HG03565 (cell line): ENCODE data around the gene TCP11X1.
"Not testable (repeated sequence)": the region's sequence is repeated elsewhere in the genome, so short reads cannot be mapped to it uniquely, and the experiment has no call there.

ENCODE experiments used
- ATAC-seq: cut with Tn5 transposase; IDR thresholded peaks from one replicate; pipeline ENCODE4 v1.9.1; 2021; ENCODE audit warnings: mild to moderate bottlenecking, moderate library complexity; ENCODE audit not compliant: unreplicated experiment

The TCP11X1 gene

GRCh38 chrX:102214986-102215385 is at the start of gene TCP11X1:
Gene TCP11X1, plus strand, starts transcription at chrX:102215301.
- ATAC-seq, result not testable (repeated sequence)

DNA sequence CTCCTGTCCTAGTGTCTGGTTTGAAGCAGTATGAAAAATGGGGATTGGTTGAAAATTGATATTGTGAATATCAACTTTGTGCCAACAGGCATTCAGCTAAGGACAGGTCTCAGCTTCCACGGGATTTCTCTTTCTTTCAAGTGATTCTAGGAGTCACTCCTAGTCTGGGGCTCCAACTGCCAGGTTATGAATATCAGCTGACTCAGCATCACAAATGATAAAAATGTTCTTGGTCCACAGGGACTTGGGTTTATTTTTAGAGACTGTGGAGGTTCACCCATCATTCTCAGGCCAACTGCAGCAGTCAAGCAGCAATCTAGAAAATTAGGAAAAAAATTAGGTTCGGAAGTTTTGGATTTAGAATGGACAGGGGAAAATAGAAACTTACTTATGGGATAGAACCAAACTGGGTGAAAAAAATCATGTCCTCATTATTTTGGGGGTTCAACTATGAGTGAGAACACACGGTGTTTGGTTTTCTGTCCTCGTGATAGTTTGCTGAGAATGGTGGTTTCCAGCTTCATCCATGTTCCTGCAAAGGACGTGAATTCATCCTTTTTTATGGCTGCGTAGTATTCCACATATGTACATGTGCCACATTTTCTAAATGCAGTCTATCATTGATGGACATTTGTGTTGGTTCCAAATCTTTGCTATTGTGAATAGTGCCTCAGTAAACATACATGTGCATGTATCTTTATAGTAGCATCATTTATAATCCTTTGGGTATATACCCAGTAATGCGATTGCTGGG is 29.0 kb upstream of the TCP11X1 start:
- no peak for ATAC-seq

DNA sequence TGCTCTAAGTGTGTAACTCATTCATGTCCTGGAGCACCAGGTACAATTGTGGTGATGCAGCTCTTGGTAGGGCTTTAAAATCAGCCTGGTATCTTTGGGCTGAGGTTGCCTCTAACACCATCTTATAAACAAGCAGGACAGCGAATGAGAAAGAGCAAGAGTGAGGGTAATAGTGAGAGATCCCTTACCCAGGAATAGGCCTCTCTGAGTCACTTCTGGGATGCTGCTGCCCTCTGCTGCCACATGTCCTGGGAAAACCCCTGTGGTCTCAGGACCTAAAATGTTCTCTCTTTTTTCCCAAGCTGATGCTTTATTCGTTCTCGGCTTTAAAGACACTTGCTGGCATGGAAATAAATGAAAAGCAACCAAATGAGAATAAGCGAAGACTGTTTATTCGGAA is 7.2 kb upstream of the TCP11X1 start:
- not testable (repeated sequence) for ATAC-seq

DNA sequence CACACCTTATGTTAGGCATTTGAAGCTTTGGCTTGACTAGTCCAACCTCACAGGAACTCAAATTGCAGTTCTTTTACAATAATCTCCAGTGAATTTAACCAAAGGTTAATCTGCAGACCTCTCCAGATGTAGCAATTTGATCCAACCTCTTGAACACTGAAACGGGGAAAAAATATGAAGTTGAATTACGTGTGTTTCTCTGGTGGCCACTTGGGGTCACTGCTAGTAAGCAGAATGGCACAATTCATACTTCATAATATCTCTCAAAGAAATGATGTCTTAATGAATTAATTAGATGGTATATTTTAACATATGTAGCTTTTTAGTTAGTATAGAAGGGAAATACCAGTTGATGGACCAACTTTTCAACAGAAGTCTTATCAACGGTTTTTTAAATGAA is 1.4 kb downstream of the TCP11X1 start:
- not testable (repeated sequence) for ATAC-seq

- not testable (repeated sequence) for ATAC-seq
These were observed 20.6 kb downstream of the TCP11X1 start for GRCh38 chrX:102235678-102236077.

GRCh38 chrX:102240265-102240664 is 25.2 kb downstream of the TCP11X1 start:
- ATAC-seq, result not testable (repeated sequence)

- ATAC-seq, result not testable (repeated sequence)
These were observed 31.8 kb downstream of the TCP11X1 start, which contains the start of gene NXF2 for GRCh38 chrX:102246893-102247292. Gene NXF2, plus strand, starts transcription at chrX:102247167. Its CDS starts 59,912 bp downstream, at chrX:102307079.

DNA sequence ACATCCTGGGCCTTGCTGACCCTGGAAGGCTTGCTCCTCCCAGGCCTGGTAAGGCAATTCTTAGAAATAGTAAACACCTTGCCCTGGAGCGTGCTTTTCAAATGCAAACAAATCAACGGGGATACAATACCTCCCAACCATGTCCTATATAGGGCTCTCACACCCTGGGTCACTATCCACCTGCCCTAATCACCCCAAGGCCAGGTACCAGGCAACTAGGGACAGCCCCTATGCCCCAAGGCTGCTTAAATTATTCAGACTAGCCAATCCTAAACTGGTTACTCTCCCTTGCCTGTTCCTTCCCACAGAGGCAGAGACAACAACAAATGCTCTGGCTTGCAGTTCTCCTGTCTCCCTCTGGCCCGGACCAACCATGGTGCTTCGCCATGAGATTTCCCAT is 57.1 kb downstream of the TCP11X1 start:
- ATAC-seq, result not testable (repeated sequence)
